Cardiac muscle cell (in vitro differentiated cells and primary cell): ENCODE results near the gene GRM1. TPM values are rescaled to one million over a fixed set of nuclear protein-coding genes. Genes with fewer than 3 reads are reported as not detected.

Source experiments
- DNase-seq, 2 donors: peaks; one replicate each; pipeline versions ENCODE4 v3.0.0 to v3.0.0-alpha.2; 2010 to 2017; ENCODE audit warnings: low read depth in 1 of 2, low spot score in 1 of 2
- H3K27ac ChIP-seq: fragments of 200-600 bp; sonication (generic); 2 replicates; pipeline ENCODE4 v1.5.1; 2016
- H3K27me3 ChIP-seq: fragments of 200-600 bp; sonication (generic); 2 replicates; pipeline ENCODE4 v1.6.0; 2016; ENCODE audit warnings: control low read depth
- H3K36me3 ChIP-seq: fragments of 200-600 bp; sonication (generic); 2 replicates; pipeline ENCODE4 v1.5.1; 2016; ENCODE audit warnings: control low read depth
- H3K4me1 ChIP-seq: fragments of 200-600 bp; sonication (generic); 2 replicates; pipeline ENCODE4 v1.8.1; 2017; ENCODE audit warnings: low read depth, mild to moderate bottlenecking, mixed run types
- H3K4me3 ChIP-seq: fragments of 200-600 bp; sonication (generic); 2 replicates; pipeline ENCODE4 v1.5.1; 2016; ENCODE audit warnings: mild to moderate bottlenecking
- H3K9me3 ChIP-seq: fragments of 200-600 bp; sonication (generic); 2 replicates; pipeline ENCODE4 v1.5.1; 2017; ENCODE audit warnings: low read depth, mild to moderate bottlenecking, control low read depth
- polyA plus RNA-seq: library from polyadenylated mRNA; unstranded; fragments of >200 nt; fragmentation: Nextera tagmentation; extraction: Ambion mirVana; gene quantifications from 2 replicates; pipeline ENCODE4 v1.2.1, GENCODE V29; 2016
- total RNA-seq: library from RNA; depleted of rRNA; stranded (reverse); fragments of >200 nt; gene quantifications from 2 replicates; pipeline ENCODE4 v1.2.3, GENCODE V29; 2016
- TF ChIP-seq, protein P1 (sequence below): IDR thresholded peaks from 2 replicates; pipeline ENCODE4 v1.5.1; 2012; ENCODE audit warnings: low read depth, mild to moderate bottlenecking, low read length

GRM1 gene
- total and polyA plus RNA-seq, 2 experiments from 2014 or later = 0.54 TPM; not detected in 1

DNA sequence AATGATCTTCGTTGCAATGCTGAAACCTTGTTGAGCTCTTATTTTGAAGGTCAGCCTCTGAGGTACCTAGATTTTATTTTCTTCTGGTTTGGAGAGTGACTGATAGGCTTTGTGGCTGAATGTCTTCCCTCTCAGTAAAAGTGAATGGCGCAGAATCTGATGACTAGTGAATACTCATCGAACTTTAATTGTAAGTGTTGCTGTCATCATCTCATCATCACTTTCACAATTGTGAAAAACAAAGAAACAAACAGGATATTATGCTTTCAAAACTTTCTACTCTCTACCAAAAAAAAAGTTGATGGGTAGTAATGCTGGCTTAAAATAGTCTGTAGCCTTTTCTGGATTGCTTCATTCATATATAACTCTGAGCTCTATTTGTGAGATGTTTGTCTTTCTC lies 275.3 kb downstream of the GRM1 start:
- Histone ChIP-seq H3K36me3 (no peaks in the 10 kb centered on the region), H3K4me1 (no peaks in the 10 kb centered on the region), H3K27ac (no peak overlapping the region), H3K4me3 (no peak overlapping the region), H3K27me3 (no peaks in the 10 kb centered on the region), H3K9me3 (no peaks in the 10 kb centered on the region)
- no peak for DNase-seq
- TF ChIP-seq, protein P1, sequence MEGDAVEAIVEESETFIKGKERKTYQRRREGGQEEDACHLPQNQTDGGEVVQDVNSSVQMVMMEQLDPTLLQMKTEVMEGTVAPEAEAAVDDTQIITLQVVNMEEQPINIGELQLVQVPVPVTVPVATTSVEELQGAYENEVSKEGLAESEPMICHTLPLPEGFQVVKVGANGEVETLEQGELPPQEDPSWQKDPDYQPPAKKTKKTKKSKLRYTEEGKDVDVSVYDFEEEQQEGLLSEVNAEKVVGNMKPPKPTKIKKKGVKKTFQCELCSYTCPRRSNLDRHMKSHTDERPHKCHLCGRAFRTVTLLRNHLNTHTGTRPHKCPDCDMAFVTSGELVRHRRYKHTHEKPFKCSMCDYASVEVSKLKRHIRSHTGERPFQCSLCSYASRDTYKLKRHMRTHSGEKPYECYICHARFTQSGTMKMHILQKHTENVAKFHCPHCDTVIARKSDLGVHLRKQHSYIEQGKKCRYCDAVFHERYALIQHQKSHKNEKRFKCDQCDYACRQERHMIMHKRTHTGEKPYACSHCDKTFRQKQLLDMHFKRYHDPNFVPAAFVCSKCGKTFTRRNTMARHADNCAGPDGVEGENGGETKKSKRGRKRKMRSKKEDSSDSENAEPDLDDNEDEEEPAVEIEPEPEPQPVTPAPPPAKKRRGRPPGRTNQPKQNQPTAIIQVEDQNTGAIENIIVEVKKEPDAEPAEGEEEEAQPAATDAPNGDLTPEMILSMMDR = no peak

DNA sequence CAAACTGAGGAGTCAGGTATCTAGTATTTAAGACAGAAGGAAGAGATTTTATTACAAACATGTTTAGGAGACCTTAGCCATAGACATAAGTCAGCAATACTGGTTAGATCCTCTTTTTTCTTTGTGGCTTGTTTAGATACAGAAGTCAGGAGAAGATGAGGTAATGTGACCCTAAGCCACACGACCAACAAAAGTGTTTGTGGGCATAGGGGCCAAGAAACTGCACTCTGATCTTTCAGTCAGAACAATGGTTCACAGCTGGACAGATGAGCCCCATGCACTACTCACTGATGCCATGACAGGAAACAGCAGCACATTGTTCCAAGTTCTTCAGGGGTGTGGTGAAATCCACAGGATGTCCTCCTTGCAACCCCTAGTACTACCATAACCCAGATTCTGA lies 276.2 kb downstream of the GRM1 start:
- Histone ChIP-seq H3K27me3 (no peaks in the 10 kb centered on the region), H3K4me1 (no peaks in the 10 kb centered on the region), H3K27ac (no peak overlapping the region), H3K9me3 (no peaks in the 10 kb centered on the region), H3K4me3 (no peak overlapping the region), H3K36me3 (no peaks in the 10 kb centered on the region)
- TF ChIP-seq, protein P1 = no peak
- DNase-seq = peak in 1 of 2 donors; percentile 18

DNA sequence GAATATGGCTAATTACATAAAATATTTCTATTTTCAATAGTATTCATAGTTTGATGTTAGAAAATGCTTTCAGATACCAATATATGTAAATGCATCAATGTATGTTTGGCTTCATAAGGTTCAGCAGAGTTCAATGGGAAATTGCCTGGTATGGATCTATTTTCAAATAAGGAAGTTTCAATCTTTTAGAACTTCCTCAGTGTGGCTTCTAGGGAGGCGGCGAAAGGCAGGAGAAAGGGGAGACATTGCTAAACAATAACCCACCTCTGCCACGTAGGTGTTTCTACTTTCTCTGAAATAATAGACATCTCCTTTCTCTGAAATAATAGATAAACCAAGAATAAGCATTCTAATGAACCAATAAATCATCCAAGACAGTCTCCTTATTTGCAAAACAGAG lies 277.1 kb downstream of the GRM1 start:
- Histone ChIP-seq H3K9me3 (no peaks in the 10 kb centered on the region), H3K4me3 (no peak overlapping the region), H3K27me3 (no peaks in the 10 kb centered on the region)

DNA sequence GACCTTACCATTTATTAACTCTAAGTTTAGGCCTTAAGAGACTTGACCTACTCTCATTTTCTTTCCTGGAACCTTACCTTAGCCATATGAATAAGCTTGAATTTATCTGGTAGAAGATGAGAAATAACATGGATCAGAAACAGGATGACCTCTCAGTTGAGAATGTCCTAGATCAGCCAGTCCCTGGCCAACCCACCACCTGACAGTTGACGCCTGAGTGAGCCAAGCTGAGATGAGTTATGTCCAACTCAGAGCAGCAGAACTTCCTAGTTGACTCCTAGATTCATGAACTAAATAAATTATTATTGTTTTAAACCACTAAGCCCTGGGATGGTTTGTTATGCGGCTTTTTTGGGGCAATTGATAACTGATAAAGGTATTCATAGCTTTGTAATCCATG lies 281.8 kb downstream of the GRM1 start:
- no peaks in the 10 kb centered on the region for H3K36me3 ChIP-seq
- DNase-seq = no peak
- no peak overlapping the region for H3K4me3 ChIP-seq
- H3K27ac ChIP-seq = no peak overlapping the region
- no peaks in the 10 kb centered on the region for H3K4me1 ChIP-seq
- TF ChIP-seq, protein P1 = no peak
- H3K27me3 ChIP-seq = no peaks in the 10 kb centered on the region
- no peaks in the 10 kb centered on the region for H3K9me3 ChIP-seq

More for the DNA sequence above, 277.1 kb downstream of the GRM1 start:
- TF ChIP-seq, protein P1 = no peak
- no peaks in the 10 kb centered on the region for H3K36me3 ChIP-seq
- no peak for DNase-seq
- H3K4me1 ChIP-seq = no peaks in the 10 kb centered on the region
- no peak overlapping the region for H3K27ac ChIP-seq

DNA sequence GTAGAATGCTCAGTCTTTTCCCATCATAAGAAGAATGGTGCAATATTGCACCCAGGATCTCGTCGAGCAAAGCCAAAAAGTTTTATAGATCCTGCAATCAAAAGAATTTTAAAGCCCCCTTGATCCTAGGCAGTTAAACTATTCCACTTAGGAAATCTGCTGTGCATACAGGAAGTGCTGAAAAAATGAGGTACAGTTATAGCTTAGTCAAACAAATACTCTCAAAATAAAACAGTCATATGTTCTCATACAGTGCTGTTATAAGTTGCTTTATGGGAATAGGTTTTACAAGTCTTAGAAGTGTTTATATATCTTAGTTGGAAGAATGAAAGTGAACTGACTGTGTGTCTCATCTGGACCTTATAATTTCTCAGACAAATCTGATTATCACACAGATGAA lies 282.2 kb downstream of the GRM1 start:
- H3K36me3 ChIP-seq = no peaks in the 10 kb centered on the region
- no peaks in the 10 kb centered on the region for H3K4me1 ChIP-seq
- H3K27me3 ChIP-seq = no peaks in the 10 kb centered on the region
- no peak for DNase-seq
- H3K4me3 ChIP-seq = no peak overlapping the region
- no peak overlapping the region for H3K27ac ChIP-seq
- TF ChIP-seq, protein P1 = no peak
- H3K9me3 ChIP-seq = no peaks in the 10 kb centered on the region

DNA sequence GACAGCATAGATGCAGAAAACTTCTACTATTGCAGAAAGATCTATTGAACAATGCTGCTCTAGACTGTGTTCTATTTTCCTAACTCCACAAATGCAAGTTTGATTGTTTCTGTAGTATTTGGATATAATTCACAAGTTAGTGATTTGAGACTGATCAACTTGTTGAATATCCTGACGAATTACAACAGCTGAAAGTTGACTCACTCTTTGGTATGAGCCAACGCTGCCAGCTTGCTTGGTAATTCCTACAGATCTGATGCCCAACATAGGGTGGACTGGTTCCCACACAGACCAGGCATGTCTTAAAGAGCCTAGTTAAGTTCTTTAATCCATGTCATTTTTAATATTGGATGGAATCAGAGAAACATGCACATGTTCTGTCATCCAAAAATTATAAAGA lies 283.7 kb downstream of the GRM1 start:
- Histone ChIP-seq H3K27ac (no peak overlapping the region), H3K27me3 (no peaks in the 10 kb centered on the region), H3K4me3 (no peak overlapping the region), H3K9me3 (no peaks in the 10 kb centered on the region), H3K36me3 (no peaks in the 10 kb centered on the region), H3K4me1 (no peaks in the 10 kb centered on the region)
- no peak for DNase-seq
- TF ChIP-seq, protein P1 = no peak
